Transverse colon (tissue), 4 donors: ENCODE results near the gene GSC2. TPM values are rescaled to one million over a fixed set of nuclear protein-coding genes. Genes with fewer than 3 reads are reported as not detected.

Source experiments
- DNase-seq: peaks from one replicate; pipeline ENCODE4 v3.0.0-alpha.2; 2019
- H3K27ac ChIP-seq, 4 donors: fragments of 200-600 bp; sonication (generic); 2 replicates each; pipeline ENCODE4 v1.5.1; 2016 to 2018; ENCODE audit warnings: inconsistent platforms in 4 of 4
- H3K27me3 ChIP-seq: fragments of 200-600 bp; sonication (generic); 2 replicates; pipeline ENCODE4 v1.5.1; 2017; ENCODE audit warnings: inconsistent platforms
- H3K36me3 ChIP-seq, 4 donors: fragments of 200-600 bp; sonication (generic); 2 replicates each; pipeline ENCODE4 v1.5.1; 2017 to 2019; ENCODE audit warnings: inconsistent platforms in 4 of 4
- H3K4me1 ChIP-seq, 4 donors: fragments of 200-600 bp; sonication (generic); 2 replicates each; pipeline ENCODE4 v1.5.1; 2017 to 2020; ENCODE audit warnings: inconsistent platforms in 4 of 4
- H3K4me3 ChIP-seq, 4 donors: fragments of 200-600 bp; sonication (generic); 1 replicate in 1 of 4; 2 replicates in 3 of 4; pipeline versions ENCODE4 v1.5.1 to v1.6.1; 2017 to 2019; ENCODE audit warnings: inconsistent platforms in 4 of 4
- H3K9me3 ChIP-seq, 2 donors: fragments of 200-600 bp; sonication (generic); 2 replicates each; pipeline ENCODE4 v1.5.1; 2017 to 2019; ENCODE audit warnings: inconsistent platforms in 2 of 2
- CTCF ChIP-seq, 5 experiments: fragments of 200-600 bp in 3 of 5; fragments of 450-650 bp in 2 of 5; sonication (generic) in 3 of 5; IDR thresholded peaks; 1 replicate in 2 of 5; 2 replicates in 3 of 5; pipeline ENCODE4 v1.5.1; 2016 to 2017; ENCODE audit warnings: antibody characterized with exemption in 5 of 5, inconsistent platforms in 3 of 5, mild to moderate bottlenecking in 2 of 5, moderate library complexity in 1 of 5
- EP300 ChIP-seq: sonication (generic); formaldehyde crosslinking; IDR thresholded peaks from one replicate; pipeline ENCODE4 v1.6.1; 2017; ENCODE audit warnings: antibody characterized with exemption, low read depth
- POLR2A ChIP-seq: fragments of 450-650 bp; IDR thresholded peaks from one replicate; pipeline ENCODE4 v1.6.1; 2016; ENCODE audit warnings: antibody characterized with exemption, mild to moderate bottlenecking, moderate library complexity
- POLR2AphosphoS5 ChIP-seq, 3 donors: sonication (generic); formaldehyde crosslinking; IDR thresholded peaks; one replicate each; pipeline ENCODE4 v1.6.1; 2016; ENCODE audit warnings: antibody characterized with exemption in 3 of 3
- WGBS, 2 donors: methylation state at CpG; one replicate each; pipeline ENCODE4 v1.1.5; 2018; ENCODE audit warnings: low coverage in 1 of 2; 5-methylcytosine and 5-hydroxymethylcytosine counted together
- in situ Hi-C, 4 donors: fragments of 200-750 bp; cut with MboI; loops; one replicate each; pipeline versions ENCODE4 v1.15.0 to v1.15.1; 2017; ENCODE audit warnings: low sequenced_read_pairs in 3 of 4, low pct_ligation_motif_present in 1 of 4, low pct_unique_long_range_greater_than_20kb in 1 of 4
- intact Hi-C: fragments of 100-400 bp; cut with DNase I; formaldehyde crosslinking; loops from one replicate; pipeline ENCODE4 v1.15.1; 2023; ENCODE audit warnings: low total_unique reads
- total RNA-seq, 4 donors: library from RNA; depleted of rRNA; stranded (reverse); fragments of >200 nt; gene quantifications; one replicate each; pipeline ENCODE4 v1.1.0, GENCODE V29; 2016

Gene GSC2
- total RNA-seq, 4 donors from 2014 or later = not detected

DNA sequence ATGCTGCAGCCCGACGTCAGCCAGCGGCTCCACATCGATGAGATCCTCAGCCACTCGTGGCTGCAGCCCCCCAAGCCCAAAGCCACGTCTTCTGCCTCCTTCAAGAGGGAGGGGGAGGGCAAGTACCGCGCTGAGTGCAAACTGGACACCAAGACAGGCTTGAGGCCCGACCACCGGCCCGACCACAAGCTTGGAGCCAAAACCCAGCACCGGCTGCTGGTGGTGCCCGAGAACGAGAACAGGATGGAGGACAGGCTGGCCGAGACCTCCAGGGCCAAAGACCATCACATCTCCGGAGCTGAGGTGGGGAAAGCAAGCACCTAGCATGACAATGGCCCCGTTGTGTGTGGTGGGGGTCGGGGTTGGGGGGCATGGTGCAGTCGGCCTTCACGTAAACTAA, 17.9 kb downstream of the GSC2 start:
- peaks cover 0 to 14% (median 4%) of the 10 kb centered on the region in 4 donors for H3K36me3 ChIP-seq
- no peak for DNase-seq
- no peak overlapping the region for H3K4me3 ChIP-seq
- H3K4me1 ChIP-seq = no peaks in the 10 kb centered on the region
- intact Hi-C loops = no loop called here
- H3K27me3 ChIP-seq = no peaks in the 10 kb centered on the region
- in situ Hi-C loops = loop anchor here in 1 of 4 donors (25.0 kb wide), 1 partner anchor 505 kb away; no protein-coding TSS in a partner anchor
- H3K9me3 ChIP-seq = no peaks in the 10 kb centered on the region
- H3K27ac ChIP-seq = no peak overlapping the region
- TF ChIP-seq CTCF (IDR thresholded peaks at IDR 0.05) = no peak
- no peak for TF ChIP-seq EP300
- no peak for TF ChIP-seq POLR2AphosphoS5 (IDR thresholded peaks at IDR 0.05)
- no peak for TF ChIP-seq POLR2A
- WGBS, 2 donors = 92% methylated on average over 20 of the region's 20 CpGs; no CpG with 5 or more reads in 1 of the 2 donors

DNA sequence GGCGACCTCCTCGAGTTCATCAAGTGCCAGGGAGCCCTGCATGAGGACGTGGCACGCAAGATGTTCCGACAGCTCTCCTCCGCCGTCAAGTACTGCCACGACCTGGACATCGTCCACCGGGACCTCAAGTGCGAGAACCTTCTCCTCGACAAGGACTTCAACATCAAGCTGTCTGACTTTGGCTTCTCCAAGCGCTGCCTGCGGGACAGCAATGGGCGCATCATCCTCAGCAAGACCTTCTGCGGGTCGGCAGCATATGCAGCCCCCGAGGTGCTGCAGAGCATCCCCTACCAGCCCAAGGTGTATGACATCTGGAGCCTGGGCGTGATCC, 18.4 kb downstream of the GSC2 start:
- WGBS, 2 donors = 97% methylated on average over 19 of the region's 19 CpGs; no CpG with 5 or more reads in 1 of the 2 donors
- H3K9me3 ChIP-seq = no peaks in the 10 kb centered on the region
- TF ChIP-seq CTCF (IDR thresholded peaks at IDR 0.05) (no peak), POLR2A (no peak), POLR2AphosphoS5 (IDR thresholded peaks at IDR 0.05) (no peak), EP300 (no peak)
- H3K27me3 ChIP-seq = no peaks in the 10 kb centered on the region
- H3K4me1 ChIP-seq = no peaks in the 10 kb centered on the region
- DNase-seq = no peak
- H3K4me3 ChIP-seq = no peak overlapping the region
- peaks cover 0 to 14% (median 4%) of the 10 kb centered on the region in 4 donors for H3K36me3 ChIP-seq
- in situ Hi-C loops (loop anchor here in 1 of 4 donors (25.0 kb wide), 1 partner anchor 506 kb away; no protein-coding TSS in a partner anchor), intact Hi-C loops (no loop called here)
- H3K27ac ChIP-seq = no peak overlapping the region

DNA sequence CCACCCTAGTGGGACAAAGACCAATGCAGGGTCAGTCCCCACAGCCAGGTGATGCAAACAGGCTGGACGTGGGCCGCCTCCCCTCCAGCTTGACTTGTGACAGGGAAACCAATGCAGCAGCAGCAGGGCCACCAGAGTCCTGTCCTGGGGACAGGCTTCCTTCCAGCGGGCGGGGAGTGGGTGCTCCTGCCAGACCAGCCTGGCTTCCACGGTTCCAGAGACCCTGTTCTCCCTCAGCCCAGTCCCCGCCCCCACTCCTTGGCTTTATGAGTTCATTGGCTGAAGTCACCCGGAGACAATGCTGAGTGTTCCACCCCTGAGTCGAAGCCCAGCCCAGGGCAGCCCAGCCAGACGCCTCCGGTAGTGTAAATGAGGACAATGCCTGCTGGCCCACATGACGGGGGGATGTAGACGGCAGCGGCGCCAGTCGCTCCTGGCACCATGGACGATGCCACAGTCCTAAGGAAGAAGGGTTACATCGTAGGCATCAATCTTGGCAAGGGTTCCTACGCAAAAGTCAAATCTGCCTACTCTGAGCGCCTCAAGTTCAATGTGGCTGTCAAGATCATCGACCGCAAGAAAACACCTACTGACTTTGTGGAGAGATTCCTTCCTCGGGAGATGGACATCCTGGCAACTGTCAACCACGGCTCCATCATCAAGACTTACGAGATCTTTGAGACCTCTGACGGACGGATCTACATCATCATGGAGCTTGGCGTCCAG, 19.0 kb downstream of the GSC2 start, which contains the start of gene TSSK2:
TSSK2 (plus strand) TSS at position 350 of the 726 bp plus-strand sequence; CDS start at position 442, 92 bp downstream.
- WGBS, 2 donors = 89% methylated on average over 27 of the region's 27 CpGs; no CpG with 5 or more reads in 1 of the 2 donors
- in situ Hi-C loops = loop anchor here in 1 of 4 donors (25.0 kb wide), 1 partner anchor 506 kb away; no protein-coding TSS in a partner anchor
- intact Hi-C loops = no loop called here

More for the DNA sequence above, 19.0 kb downstream of the GSC2 start, which contains the start of gene TSSK2:
- TF ChIP-seq EP300 (no peak), CTCF (IDR thresholded peaks at IDR 0.05) (no peak), POLR2A (no peak), POLR2AphosphoS5 (IDR thresholded peaks at IDR 0.05) (no peak)
- Histone ChIP-seq H3K36me3 (peaks cover 0 to 10% (median 4%) of the 10 kb centered on the region in 4 donors), H3K4me1 (no peaks in the 10 kb centered on the region), H3K9me3 (no peaks in the 10 kb centered on the region), H3K27ac (no peak within 1 kb of the TSS), H3K4me3 (no peak within 1 kb of the TSS), H3K27me3 (no peaks in the 10 kb centered on the region)
- no peak for DNase-seq
